Measurements from ENCODE around the gene PROCA1. TPM values are rescaled to one million over a fixed set of nuclear protein-coding genes. Genes with fewer than 3 reads are reported as not detected.
"Not testable (repeated sequence)": the region's sequence is repeated elsewhere in the genome, so short reads cannot be mapped to it uniquely, and the experiment has no call there.

PROCA1 gene
- total RNA-seq, 4 donors from 2014 or later, result 1.2 to 6.0 (median 1.8) TPM

- TF ChIP-seq CTCF (IDR thresholded peaks at IDR 0.05), result no peak
- DNase-seq (ENCODE audit: low spot score) (no peak), ATAC-seq (ENCODE audit: low FRiP score) (peak; percentile 16)
Observed at GRCh38 chr17:28726226-28726626, 14.5 kb upstream of the PROCA1 start, which contains the start of gene TLCD1. TLCD1 (minus strand) TSS chr17:28726233; CDS start chr17:28726097, 136 bp downstream.

- peak; percentile 47 for ATAC-seq (ENCODE audit: low FRiP score)
- no peak for TF ChIP-seq CTCF (IDR thresholded peaks at IDR 0.05)
- no peak for DNase-seq (ENCODE audit: low spot score)
Observed at GRCh38 chr17:28725660-28726225, 14.1 kb upstream of the PROCA1 start.

GRCh38 chr17:28725166-28725659 lies 13.5 kb upstream of the PROCA1 start:
- ATAC-seq (ENCODE audit: low FRiP score) (no peak), DNase-seq (ENCODE audit: low spot score) (no peak)

GRCh38 chr17:28724500-28725165 lies 12.9 kb upstream of the PROCA1 start:
- TF ChIP-seq CTCF (IDR thresholded peaks at IDR 0.05), result no peak
- DNase-seq (ENCODE audit: low spot score) (no peak), ATAC-seq (ENCODE audit: low FRiP score) (no peak)

More at GRCh38 chr17:28725166-28725659, 13.5 kb upstream of the PROCA1 start:
- no peak for TF ChIP-seq CTCF (IDR thresholded peaks at IDR 0.05)

- DNase-seq (ENCODE audit: low spot score); ATAC-seq (ENCODE audit: low FRiP score): not testable (repeated sequence)
Observed at GRCh38 chr17:28723836-28724499, 12.3 kb upstream of the PROCA1 start.

- DNase-seq (ENCODE audit: low spot score), result no peak
- ATAC-seq (ENCODE audit: low FRiP score), result no peak
- TF ChIP-seq CTCF (IDR thresholded peaks at IDR 0.05), result no peak
Observed at GRCh38 chr17:28723159-28723835, 11.6 kb upstream of the PROCA1 start.
